Measurements from ENCODE around the gene TMEM52.

TMEM52 gene

GRCh38 chr1:1926886-1927660, 8.0 kb upstream of the TMEM52 start:
- no peak for DNase-seq (ENCODE audit: low read depth)

GRCh38 chr1:1926346-1926811, 7.3 kb upstream of the TMEM52 start:
- DNase-seq (ENCODE audit: low read depth): no peak

GRCh38 chr1:1925437-1926345, 6.6 kb upstream of the TMEM52 start:
- DNase-seq (ENCODE audit: low read depth): no peak

- no peak for DNase-seq (ENCODE audit: low read depth)
Observed at GRCh38 chr1:1924849-1925248, 5.8 kb upstream of the TMEM52 start.

DNA sequence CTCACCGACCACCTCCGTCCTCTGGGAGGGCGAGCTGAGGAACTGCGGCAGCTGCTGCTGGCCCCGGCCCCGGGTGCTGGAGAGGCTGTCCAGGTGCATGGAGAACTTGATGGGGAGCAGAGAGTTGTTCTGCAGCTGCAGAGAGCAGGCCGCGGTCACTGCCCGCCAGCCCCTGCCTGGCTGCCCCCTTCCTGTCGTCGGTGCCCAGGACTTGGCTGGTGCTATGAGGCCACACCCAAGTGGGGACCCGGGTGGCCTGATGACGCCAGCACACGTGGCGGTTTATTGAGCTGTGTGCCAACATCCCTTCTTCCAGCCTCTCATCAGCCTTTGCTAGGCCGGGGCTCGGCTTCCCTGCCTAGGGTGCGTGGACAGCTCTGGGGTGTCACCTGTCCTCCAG, 5.3 kb upstream of the TMEM52 start:
- DNase-seq (ENCODE audit: low read depth): no peak

GRCh38 chr1:1922956-1923833, 4.1 kb upstream of the TMEM52 start:
- DNase-seq (ENCODE audit: low read depth): no peak

DNA sequence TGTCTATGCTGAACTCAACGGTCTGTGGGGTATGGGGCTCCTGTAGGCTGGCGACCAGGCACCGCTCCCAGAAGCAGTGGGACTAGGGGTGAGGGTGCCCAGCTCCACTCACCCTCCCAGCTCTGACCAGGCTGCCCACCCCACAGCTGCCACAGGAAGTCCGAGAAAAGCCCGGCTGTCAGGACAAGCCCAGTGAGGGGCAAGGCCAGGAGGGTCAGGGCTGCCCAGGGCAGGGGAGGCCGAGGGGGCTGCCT, 3.5 kb upstream of the TMEM52 start:
- no peak for DNase-seq (ENCODE audit: low read depth)

- no peak for DNase-seq (ENCODE audit: low read depth)
Observed at GRCh38 chr1:1921901-1922701, 3.0 kb upstream of the TMEM52 start.

- DNase-seq (ENCODE audit: low read depth): no peak
Observed at GRCh38 chr1:1921459-1921862, 2.4 kb upstream of the TMEM52 start.

DNA sequence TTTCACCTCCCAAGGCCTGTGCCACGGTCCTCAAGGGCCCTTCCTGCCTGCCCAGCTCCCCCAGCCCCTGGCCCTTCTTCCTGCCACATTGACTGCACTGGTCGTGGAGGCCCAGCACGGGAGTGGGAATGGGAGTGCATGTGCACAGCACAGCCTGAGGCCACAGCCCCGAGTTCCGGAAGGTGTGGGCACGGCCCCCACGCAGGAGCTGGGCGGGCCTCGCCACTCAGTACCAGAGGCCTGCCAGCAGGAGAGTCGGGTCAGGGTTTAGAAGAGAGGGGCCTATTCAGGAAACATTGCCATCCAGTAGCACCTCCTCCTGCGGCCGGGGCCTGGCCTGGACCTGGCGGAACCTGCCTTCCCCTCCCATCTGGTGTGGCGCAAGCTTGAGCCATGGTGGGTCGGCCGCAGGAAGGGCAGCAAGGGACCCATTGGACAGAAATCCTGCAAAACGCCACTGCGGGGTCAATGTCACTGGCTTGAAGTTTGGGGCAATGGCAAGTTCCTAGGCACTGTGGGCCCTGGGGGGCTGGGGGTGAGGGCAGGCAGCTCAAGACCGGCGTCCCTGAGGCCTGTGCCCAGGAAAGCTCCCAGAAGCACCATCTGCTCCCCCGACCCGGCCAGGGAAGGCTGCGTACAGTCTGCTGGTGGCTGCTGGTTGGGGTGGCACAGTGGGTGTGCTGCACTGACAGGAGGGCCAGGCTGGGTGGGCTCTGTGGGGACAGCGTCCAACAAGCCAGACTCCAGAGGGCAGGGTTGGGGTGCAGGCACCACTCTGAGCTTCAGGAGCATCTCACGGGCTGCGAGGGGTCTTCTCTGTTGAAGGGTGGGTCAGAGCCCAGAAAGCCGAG, 1.8 kb upstream of the TMEM52 start:
- DNase-seq (ENCODE audit: low read depth): no peak

- no peak for DNase-seq (ENCODE audit: low read depth)
Observed at GRCh38 chr1:1920057-1920607, 1.1 kb upstream of the TMEM52 start.

GRCh38 chr1:1919304-1920056, 401 bp upstream of the TMEM52 start:
- peak; percentile 88 for DNase-seq (ENCODE audit: low read depth)

DNA sequence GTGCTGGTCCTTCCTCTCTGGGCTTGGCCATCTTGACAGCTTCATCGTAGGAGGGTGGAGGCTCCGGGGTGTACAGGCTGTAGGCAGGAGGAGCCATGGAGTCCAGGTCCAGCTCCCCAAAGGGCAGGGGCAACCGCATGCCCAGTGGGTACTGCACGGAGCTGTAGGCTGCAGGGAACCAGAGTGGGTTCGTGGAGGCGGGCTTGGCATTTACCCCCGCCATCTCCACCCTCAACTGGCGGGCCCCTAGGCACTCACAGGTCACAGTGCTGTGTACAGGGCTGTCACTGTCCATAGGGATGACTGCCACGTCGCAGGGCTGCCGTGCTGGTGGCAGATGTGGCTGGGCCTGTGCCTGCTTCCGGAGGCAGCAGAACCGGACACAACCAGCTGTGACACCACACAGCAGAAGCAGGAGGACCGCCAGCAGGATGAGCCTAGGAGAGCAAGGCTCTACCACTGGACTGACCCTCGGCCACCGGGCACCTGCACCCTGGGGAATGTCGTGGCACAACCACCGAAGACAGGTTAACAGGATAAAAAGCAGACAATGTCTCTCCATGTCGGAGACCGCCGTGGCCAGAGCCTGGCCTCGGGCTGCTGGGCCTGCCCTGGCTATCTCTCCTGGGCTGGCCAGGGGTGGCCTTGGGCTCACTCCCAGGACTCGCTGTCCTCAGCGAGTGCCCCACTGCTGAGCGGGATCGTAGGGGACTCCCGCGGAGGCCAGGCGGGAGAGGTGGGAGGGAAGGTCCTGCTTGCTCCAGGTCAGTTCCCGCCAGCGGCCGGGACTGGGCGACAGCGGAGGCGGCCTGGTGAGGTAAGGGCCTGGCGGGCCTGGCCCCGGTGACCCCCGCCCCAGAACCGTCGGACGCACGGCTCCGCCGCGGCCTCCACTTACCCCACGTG, 831 bp downstream of the TMEM52 start:
- no peak for DNase-seq (ENCODE audit: low read depth)

DNA sequence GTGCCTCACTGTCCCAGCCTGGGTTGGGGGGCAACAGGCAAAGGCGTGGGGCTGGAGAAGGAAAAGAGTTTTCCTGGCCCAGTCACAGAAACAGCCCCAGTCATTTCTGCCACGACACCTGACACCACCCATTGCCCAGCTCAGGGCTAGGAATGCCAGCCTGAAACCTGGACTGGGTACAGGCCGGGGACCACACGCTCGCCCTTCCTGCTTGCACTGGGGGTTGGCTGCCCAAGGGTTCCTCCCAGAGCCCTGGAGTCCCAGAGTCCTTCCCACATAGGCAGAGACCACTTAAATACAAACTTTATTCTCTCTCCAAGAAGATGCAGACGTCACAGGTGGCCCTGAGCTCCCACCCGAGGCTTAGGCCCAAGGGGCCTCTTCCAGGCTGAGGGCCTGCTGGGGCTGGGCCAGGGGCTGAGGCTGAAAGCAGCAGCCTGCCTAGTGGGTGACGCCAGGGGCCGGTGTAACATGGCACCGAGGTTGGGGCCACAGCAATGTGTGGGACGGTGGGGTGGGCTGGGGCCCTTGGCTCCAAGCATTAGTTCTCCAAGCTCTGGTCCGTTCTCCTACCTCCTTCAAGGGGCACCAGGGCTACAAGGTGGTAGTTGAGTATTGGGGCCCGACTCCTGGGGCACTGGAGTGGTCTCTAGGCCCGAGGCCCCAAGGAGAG, 1.6 kb downstream of the TMEM52 start:
- no peak for DNase-seq (ENCODE audit: low read depth)

GRCh38 chr1:1916851-1917251, 2.2 kb downstream of the TMEM52 start:
- no peak for DNase-seq (ENCODE audit: low read depth)

DNA sequence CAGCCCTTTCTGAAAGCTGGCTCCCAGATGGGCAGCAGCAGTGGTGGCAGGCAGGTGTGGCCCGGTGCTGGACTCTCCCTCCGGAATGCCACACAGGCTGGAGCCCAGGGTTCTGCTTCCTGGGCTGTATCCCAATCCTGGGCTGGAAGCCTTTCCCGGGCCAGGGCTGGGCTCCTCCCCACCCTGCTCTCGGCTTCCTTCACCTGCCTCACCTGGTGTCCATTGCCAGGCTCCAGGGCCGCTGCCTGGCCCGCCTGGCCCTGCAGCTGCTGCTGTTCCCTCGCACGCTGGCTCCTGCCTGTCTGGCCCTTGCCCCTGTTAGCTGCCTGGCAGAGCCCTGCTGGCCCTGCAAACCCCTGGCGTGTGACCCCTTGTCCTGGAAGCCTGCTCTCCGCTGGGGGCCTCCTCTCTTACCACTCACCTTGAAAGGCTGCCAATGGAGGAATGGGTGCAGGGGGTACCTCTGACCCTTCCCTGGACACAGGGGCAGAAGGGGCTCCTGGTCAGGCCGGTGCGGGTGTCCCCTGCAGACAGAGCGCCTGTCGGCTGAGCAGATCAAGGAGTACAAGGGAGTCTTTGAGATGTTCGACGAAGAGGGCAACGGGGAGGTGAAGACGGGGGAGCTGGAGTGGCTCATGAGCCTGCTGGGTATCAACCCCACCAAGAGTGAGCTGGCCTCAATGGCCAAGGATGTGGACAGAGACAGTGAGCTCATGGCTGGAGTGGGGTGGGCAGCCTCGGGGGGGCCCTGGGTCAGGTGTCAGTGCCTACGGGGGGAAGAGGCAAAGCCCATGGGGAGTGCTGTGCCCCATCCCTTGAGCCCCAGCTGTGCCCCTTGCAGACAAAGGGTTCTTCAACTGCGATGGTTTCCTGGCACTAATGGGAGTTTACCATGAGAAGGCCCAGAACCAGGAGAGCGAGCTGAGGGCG, 2.9 kb downstream of the TMEM52 start:
- DNase-seq (ENCODE audit: low read depth): no peak

All from non-pigmented ciliary epithelial cell (primary cell).